Measurements from ENCODE around the gene TBC1D22B.

Gene TBC1D22B

DNA sequence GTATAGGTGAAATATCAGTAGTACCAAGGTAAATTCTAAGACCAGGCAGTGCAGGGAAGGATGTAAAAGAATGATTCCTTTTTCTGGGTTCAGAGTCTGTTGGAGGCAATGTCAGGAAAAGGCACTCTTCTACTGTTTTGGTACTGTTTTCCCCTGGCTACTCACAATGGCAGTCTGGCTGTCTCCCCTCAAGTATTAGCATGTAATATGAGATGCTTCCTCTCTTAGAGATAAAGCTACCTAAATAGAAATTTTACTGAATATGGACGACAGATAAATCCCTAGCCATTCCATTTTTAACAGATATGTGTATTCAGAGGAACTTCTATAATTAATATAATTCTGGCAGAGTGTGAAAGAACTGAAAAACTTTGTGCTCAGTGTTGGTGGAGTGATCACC lies 99.7 kb downstream of the TBC1D22B start:
- no peak for DNase-seq

DNA sequence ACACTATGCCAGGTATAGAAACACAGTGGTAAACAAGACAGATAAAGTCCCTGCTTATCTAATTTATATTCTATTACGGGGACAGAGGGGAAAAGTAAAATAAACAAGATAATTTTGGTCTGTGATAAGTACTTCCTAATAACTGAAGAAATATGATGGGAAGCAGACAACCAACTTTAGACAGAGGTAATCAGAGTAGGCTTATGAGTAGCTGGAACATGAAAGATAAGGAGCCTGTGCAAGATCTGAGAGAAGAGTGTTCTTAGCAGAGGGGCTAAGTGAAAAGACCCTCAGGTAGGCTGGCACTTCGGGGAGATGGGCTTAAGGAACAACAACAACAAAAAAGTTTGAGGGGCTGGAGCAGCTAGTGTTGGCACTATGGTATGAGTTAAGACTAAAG lies 100.3 kb downstream of the TBC1D22B start:
- no peak for DNase-seq

DNA sequence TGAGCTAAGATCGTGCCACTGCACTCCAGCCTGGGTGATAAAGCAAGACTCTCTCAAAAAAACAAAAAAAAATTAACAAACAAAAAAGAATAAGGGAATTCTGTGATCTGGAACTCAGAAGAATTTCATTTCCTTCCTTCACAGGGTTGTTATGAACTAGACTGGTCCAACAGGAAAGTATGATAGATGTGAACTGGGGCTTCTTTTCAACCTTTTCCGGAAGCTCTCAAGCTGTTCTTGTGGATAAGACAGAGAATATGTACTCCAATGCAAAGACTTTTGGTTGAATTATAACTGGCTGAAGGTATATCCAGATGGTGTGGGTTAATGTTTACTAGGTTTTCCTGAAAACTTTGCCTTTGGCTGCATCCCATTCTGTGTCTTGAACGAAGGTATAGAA lies 101.5 kb downstream of the TBC1D22B start:
- no peak for DNase-seq

DNA sequence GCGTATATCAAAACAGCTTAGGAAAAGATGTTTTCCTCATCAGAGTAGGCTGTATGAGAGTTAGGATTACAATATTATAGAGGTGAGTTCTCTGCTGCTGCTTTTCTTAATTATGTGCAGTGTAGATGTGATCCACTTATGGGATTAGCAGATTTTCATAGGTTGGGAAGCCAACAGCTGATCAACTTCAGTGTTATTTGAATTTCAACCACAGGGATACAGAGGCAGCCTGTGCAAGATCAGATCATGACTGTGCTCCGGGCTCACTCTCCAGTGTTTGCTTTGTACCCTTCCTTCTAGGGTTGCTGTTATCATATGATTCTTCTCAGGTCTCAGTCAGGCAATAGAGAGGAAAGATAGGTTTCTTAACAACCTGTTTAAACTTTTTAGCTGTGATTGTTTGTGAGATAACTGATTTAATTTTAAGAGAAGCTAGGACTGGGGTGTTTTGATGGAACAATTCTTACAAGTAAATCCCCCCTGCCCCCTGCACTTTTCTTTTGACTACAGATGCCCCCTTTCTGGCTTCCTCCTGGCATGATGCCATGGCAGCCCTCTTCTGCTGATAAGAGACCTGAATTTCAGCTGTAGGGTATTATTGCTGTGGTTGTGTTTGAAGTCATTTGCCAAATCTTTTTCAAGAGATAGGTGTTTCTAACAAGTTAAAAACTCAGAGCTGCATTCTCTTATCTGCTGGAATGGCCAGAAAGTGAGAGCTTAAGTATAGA lies 104.7 kb downstream of the TBC1D22B start:
- DNase-seq = no peak

DNA sequence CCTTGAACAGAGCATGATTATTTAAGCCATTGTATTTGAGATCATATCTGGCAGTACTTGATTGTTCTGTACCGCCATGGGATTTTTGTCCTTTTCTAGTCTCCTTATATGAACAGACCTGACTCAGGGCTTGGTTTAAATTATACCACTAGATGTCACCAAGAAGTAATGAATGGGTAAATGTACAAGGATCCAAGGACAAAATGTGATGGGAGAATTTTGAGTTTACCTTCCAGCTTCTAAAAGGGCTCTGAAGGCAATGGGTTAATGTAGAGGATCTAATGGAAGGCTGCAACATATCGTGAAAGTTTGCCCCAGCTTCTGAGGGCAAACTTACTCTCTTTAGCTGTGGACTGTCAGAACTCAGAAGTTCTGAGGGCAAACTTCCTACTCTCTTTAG lies 108.2 kb downstream of the TBC1D22B start:
- DNase-seq = no peak

DNA sequence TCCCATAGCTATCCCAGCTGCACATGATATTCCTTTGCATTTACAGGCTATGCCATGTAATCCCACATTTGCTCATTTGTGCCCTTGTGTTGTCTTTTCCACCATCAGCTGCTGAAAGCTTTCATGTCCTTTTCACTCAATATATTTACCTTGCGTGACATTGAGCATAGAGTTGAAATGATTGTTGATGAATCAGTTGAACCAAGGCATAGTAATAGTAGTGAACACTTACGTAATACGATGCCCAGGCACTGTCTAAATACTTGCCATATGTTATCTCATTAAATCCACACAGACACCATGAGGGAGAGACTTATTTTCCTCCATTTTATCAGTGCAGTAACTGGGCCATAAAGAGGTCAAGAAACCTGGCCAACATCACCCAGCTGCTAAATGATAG lies 109.3 kb downstream of the TBC1D22B start:
- no peak for DNase-seq

DNA sequence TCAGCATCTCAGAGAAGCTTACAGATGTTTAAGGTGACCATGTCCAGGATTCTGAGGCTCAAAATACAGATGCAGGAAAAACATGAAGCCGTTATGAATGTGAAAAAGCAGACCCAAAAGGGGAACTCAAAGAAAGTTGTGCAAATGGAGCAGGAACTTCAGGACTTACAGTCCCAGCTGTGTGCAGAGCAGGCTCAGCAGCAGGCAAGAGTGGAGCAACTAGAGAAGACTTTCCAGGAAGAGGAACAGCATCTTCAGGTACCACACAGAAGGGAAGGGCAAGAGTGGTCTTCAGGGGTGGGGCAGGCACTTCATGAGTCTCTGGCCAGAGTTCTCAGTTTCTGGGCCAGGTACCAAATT lies 111.4 kb downstream of the TBC1D22B start:
- DNase-seq = peak; percentile 46 to 50

DNA sequence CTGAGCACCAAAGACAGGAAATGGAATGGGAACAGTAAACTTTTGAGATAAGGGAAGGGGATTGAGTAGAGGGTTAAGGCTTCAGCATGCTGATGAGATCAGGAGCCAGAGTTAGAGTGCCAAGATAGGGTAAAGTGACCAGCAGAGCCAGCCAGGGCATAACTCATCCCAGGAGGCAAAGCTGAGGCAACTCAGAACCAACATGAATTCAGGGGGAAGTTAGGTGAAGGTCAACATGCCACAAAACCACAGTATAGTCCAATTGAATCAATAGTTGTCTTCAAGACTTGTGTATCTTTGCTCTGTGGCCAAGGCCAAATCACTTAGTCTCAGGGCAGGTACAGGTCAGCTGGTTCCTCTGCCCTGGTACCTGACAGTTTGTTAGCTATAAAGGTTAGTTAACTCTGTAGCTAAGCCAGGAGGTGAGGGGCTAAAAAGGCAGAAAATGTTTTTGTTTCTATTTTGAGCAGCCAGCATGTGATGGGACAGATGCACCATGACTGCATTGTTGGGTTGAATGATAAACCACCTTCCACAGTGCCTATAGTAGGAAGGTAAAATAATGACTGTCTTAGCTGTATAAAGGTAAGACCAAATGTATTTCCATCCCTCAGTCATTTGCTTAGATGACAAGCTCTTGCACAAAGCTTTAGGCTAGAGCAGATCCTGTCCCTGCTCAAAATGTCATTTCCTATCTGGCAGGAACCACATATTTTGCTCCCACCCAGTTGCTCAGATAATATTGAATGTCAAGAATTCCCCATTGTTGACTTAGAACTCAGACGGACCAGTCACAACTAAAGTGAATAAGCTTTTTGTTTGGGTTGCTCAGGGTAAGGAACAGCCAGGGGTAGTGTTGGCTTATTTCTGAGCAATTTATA lies 112.0 kb downstream of the TBC1D22B start:
- no peak for DNase-seq

DNA sequence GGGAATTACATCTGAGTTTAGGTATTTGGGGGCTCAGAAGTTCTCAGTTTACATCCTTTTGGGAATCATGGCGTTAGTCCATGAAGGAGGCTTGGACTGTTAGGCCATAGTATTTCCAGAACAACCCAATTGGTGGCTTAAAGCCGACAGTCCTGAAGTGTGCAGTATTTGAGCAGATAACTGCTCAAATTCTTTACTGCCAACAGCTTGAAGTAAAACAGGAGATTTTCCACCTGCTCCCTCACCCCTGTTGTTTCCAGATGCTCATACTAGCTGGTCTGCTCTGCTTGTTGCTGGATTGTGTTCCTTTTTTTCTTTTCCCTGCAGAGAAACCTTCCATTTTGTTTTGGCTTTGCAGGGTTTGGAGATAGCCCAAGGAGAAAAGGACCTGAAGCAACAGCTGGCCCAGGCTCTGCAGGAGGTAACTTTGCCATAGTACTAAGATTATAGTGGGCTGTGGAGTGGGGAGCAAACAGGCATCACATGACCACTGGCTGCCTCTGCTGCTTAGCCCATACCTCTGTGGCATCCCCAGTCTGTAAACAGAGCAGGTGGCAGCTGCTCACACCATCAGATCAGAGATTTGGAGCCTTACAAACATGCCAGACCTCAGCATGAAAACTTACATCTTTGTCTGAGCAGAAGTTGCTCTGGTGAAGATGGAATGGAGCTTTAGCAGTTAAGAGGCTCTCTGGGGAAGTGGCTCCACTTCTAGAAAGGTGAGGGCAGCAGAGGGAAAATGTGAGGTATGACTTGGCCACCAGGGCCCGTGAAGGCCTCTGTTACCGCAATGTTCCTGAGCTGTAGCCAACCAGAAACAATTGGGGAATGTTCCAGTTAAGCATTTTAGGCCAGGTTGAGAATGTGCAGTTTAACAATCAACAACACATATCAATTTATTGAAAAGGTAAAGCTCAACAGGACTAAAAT lies 113.8 kb downstream of the TBC1D22B start:
- no peak for DNase-seq

DNA sequence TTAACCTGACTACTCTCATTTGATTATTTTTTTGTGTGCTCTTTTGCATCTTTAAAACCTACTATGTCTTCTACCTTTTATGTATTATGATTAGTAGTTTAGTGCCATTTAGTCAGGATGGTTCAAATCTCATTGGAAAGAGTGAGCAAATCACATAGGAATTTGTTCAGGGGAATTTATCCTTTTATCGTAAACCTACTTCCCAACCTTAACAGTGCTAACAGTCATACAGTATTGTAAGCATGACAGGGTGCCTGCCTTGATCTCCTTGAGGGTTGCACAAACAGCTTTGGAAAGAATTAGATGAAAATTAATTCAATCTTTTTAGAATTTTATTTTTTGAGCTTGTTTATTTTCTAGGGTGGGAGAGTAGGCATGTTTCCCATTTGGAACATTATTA lies 114.5 kb downstream of the TBC1D22B start:
- DNase-seq = no peak

DNA sequence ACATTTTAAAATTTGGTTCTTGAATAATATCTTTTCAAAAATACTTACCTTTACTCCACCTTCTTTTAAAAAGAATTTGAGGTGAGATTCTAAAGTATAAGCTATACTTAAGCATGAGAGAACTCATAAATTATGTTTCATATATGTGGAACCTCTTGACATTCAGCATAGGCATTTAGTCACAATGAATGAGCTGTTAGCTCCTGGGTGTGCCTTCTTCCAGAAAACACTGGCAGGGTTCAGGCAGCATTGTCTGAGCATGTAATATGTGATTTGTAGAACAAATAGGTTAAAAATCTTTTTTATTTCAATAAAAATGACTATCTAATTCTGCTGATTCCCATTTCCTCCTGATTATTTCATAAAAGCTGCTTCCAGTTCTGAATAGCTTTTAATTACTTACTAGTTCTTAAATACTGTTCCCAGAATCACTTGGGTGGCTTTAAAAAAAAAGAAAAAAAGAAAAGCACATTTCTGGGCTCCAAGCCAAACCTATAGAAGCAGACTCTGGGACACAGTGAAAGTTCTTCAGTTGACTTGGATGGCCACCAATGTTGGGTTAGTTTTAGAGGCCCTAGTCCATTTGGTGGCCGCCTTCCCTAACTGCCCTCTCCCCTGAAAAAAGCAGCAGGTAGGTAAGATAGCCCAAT lies 116.4 kb downstream of the TBC1D22B start:
- no peak for DNase-seq

DNA sequence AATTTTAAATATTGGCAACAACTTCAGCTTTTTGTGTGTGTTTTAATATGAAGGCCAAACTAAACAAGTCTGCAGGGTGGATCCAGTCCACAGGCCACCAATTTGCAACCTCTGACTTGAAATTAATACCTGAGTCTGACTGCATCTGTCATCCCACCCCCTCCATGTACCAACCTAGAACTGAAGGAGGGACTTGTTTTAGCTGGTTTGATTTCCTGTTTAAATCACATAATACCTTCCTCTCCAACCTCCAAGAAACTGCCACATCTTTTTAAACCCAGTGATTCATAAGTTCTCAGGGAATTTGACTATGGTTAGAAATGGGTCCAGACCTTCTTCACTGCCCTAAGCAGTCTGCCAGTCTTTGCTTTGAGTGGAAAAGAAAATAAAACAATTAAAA lies 117.8 kb downstream of the TBC1D22B start:
- DNase-seq = no peak

DNA sequence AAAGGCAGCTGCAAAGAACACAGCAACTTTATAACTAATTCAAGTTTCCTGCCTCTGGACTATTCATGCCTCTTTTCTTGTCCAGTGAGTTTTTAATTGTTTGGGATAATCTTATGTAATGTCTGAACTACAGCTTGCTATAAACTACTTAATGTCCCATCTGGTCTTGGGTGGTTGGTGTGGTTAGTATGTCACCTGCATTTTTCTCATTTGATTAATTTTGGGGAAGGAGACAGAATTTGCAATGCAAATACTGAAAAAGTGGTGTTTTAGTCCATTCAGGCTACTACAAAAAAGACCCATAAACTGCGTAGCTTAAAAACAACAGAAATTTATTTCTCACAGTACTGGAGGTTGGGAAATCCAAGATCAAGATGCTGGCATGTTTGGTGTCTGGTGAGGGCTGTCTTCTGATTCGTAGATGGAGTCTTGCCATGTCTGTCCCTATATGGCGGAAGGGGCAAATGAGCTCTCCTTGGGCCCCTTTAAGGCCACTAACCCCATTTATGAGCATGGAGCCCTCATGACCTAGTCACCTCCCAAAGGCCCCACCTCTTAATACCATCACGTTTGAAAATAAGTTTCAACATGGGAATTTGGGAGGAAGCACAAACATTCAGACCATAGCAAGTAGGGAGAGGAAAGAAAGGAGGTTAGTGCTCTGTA lies 118.6 kb downstream of the TBC1D22B start:
- DNase-seq = no peak

DNA sequence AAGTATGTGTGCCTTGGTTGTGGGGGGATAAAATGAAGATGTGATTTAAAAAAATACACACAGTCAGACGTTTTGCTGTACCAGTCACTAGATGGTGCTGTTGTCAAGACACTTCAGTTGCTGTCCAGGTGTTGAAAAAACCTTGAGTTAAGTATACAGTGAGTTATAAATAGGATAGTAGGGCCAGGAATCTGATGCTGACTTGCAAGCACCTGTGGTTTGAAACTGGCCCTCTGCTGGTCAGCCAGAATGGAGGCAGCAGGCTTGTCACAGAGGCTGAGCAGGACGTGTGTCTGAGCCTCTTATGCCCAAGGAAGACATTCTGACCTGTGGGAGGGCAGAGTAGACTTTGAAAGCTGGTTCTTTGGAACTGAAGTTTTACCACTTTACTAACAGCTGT lies 124.0 kb downstream of the TBC1D22B start:
- peak; percentile 21 to 24 for DNase-seq

All from inflammatory macrophage (primary cell).